ENCODE results near the gene COQ10A. TPM values are rescaled to one million over a fixed set of nuclear protein-coding genes. Genes with fewer than 3 reads are reported as not detected.
A peak's percentile ranks its signal among the peaks of the same experiment; 100 is the strongest.

COQ10A gene
- total and polyA plus RNA-seq, 2 of the 13 experiments (the other 11 are each of a cell fraction or from before 2014, with no cell fraction given), result 21.0 to 37.3 TPM

DNA sequence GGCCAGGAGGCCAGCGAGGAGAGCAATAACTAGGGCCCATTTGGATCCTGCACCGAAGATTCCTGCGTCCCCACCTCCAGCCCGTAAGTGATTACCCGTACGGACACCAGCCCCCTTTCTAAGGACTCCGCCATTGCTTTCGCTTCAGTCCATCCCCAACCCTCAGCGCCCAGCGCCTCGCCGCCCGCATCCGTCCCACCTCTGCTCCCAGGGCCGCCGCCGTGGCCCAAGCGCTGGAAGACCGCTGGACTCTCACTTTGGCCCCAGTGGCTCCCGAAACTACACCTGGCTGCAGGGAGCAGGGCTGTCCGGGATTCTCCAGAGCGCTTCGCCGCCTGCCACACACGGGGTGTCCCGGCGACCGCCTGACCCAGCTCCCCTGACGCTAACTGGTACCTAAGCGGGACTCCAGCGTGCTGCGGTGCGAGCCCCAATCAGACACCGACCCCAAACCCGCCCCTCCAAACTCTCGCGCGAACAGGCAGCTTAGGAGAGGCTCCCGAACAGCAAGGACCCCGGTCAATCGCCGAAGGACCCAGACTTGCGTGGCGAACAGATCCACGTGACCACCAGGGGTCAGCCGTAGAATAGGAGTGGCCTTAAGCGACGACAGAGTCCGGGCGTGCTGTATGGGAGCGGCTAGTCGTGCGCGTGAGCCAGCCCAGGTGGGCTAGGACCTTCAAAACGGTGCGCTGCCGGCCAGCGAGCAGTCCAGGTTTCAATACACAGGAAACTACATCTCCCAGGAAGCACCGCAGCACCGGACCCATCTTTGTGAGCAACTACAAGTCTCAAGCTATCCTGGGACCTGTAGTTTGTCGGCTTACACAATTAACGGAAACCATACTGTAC, 49.1 kb downstream of the COQ10A start, which contains the start of gene CNPY2 (continued):
- TF ChIP-seq RXRA (CRISPR knock-in tag; IDR thresholded peaks at IDR 0.05) (peak; percentile 40), ZFAT (CRISPR knock-in tag; conservative IDR thresholded peaks at IDR 0.05) (no peak; the same call in 1 of the 2 replicates), TOE1 (CRISPR knock-in tag; IDR thresholded peaks at IDR 0.05) (no peak), CC2D1A (CRISPR knock-in tag; IDR thresholded peaks at IDR 0.05) (no peak), PPARG (CRISPR knock-in tag; conservative IDR thresholded peaks at IDR 0.05) (peak; percentile 35; the same call in 1 of the 2 replicates), ZNF878 (CRISPR knock-in tag; IDR thresholded peaks at IDR 0.05) (no peak), ZFP36 (IDR thresholded peaks at IDR 0.05; ENCODE audit: borderline replicate concordance, low read depth, low read length, partially characterized antibody) (no peak), HDAC2 (CRISPR knock-in tag; IDR thresholded peaks at IDR 0.05) (peak; percentile 67), SIX1 (CRISPR knock-in tag; IDR thresholded peaks at IDR 0.05; ENCODE audit: borderline replicate concordance) (no peak), ZNF672 (CRISPR knock-in tag; IDR thresholded peaks at IDR 0.05) (no peak), EHMT2 (IDR thresholded peaks at IDR 0.05; ENCODE audit: borderline replicate concordance, low read depth, low read length) (no peak), ZNF883 (CRISPR knock-in tag; IDR thresholded peaks at IDR 0.05; ENCODE audit: not compliant biosample characterization) (peak; percentile 23), ZNF543 (CRISPR knock-in tag; IDR thresholded peaks at IDR 0.05) (no peak; the same call in 1 of the 2 replicates), BRD4 (CRISPR knock-in tag; IDR thresholded peaks at IDR 0.05) (peak; percentile 89)
- TF ChIP-seq, protein P1, sequence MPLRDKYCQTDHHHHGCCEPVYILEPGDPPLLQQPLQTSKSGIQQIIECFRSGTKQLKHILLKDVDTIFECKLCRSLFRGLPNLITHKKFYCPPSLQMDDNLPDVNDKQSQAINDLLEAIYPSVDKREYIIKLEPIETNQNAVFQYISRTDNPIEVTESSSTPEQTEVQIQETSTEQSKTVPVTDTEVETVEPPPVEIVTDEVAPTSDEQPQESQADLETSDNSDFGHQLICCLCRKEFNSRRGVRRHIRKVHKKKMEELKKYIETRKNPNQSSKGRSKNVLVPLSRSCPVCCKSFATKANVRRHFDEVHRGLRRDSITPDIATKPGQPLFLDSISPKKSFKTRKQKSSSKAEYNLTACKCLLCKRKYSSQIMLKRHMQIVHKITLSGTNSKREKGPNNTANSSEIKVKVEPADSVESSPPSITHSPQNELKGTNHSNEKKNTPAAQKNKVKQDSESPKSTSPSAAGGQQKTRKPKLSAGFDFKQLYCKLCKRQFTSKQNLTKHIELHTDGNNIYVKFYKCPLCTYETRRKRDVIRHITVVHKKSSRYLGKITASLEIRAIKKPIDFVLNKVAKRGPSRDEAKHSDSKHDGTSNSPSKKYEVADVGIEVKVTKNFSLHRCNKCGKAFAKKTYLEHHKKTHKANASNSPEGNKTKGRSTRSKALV (CRISPR knock-in tag; IDR thresholded peaks at IDR 0.05), result peak; percentile 82; the same call in 1 of the 2 replicates
- TF ChIP-seq, protein P2, sequence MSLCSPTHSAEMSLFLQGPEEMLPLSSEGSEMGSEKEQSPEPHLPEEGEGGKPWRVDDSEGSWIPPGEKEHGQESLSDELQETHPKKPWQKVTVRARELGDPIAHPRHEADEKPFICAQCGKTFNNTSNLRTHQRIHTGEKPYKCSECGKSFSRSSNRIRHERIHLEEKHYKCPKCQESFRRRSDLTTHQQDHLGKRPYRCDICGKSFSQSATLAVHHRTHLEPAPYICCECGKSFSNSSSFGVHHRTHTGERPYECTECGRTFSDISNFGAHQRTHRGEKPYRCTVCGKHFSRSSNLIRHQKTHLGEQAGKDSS (CRISPR knock-in tag; IDR thresholded peaks at IDR 0.05; ENCODE audit: borderline replicate concordance, low read depth), result no peak; the same call in 1 of the 2 replicates
- TF ChIP-seq, protein P3, sequence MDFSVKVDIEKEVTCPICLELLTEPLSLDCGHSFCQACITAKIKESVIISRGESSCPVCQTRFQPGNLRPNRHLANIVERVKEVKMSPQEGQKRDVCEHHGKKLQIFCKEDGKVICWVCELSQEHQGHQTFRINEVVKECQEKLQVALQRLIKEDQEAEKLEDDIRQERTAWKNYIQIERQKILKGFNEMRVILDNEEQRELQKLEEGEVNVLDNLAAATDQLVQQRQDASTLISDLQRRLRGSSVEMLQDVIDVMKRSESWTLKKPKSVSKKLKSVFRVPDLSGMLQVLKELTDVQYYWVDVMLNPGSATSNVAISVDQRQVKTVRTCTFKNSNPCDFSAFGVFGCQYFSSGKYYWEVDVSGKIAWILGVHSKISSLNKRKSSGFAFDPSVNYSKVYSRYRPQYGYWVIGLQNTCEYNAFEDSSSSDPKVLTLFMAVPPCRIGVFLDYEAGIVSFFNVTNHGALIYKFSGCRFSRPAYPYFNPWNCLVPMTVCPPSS (IDR thresholded peaks at IDR 0.05), result no peak
- TF ChIP-seq, protein P4, sequence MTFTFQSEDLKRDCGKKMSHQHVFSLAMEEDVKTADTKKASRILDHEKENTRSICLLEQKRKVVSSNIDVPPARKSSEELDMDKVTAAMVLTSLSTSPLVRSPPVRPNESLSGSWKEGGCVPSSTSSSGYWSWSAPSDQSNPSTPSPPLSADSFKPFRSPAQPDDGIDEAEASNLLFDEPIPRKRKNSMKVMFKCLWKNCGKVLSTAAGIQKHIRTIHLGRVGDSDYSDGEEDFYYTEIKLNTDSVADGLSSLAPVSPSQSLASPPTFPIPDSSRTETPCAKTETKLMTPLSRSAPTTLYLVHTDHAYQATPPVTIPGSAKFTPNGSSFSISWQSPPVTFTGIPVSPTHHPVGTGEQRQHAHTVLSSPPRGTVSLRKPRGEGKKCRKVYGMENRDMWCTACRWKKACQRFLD (CRISPR knock-in tag; IDR thresholded peaks at IDR 0.05; ENCODE audit: borderline replicate concordance), result peak; percentile 70; the same call in 1 of the 2 replicates
- TF ChIP-seq, protein P5, sequence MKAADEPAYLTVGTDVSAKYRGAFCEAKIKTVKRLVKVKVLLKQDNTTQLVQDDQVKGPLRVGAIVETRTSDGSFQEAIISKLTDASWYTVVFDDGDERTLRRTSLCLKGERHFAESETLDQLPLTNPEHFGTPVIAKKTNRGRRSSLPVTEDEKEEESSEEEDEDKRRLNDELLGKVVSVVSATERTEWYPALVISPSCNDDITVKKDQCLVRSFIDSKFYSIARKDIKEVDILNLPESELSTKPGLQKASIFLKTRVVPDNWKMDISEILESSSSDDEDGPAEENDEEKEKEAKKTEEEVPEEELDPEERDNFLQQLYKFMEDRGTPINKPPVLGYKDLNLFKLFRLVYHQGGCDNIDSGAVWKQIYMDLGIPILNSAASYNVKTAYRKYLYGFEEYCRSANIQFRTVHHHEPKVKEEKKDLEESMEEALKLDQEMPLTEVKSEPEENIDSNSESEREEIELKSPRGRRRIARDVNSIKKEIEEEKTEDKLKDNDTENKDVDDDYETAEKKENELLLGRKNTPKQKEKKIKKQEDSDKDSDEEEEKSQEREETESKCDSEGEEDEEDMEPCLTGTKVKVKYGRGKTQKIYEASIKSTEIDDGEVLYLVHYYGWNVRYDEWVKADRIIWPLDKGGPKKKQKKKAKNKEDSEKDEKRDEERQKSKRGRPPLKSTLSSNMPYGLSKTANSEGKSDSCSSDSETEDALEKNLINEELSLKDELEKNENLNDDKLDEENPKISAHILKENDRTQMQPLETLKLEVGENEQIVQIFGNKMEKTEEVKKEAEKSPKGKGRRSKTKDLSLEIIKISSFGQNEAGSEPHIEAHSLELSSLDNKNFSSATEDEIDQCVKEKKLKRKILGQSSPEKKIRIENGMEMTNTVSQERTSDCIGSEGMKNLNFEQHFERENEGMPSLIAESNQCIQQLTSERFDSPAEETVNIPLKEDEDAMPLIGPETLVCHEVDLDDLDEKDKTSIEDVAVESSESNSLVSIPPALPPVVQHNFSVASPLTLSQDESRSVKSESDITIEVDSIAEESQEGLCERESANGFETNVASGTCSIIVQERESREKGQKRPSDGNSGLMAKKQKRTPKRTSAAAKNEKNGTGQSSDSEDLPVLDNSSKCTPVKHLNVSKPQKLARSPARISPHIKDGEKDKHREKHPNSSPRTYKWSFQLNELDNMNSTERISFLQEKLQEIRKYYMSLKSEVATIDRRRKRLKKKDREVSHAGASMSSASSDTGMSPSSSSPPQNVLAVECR (CRISPR knock-in tag; IDR thresholded peaks at IDR 0.05; ENCODE audit: borderline replicate concordance), result peak; percentile 96

Measured in HepG2 (cell line).